Measurements from ENCODE around the gene GATA2.

- no peak for TF ChIP-seq EP300 (IDR thresholded peaks at IDR 0.05)
- no peak for TF ChIP-seq POLR2A (IDR thresholded peaks at IDR 0.05)
Measured at GRCh38 chr3:128463354-128463753, 29.6 kb downstream of the GATA2 start.
